BE2C (cell line): ENCODE results near the gene SLC30A3.

Experiments
- DNase-seq: peaks from one replicate; pipeline ENCODE4 v3.0.0-alpha.2; 2020
- H3K27me3 ChIP-seq: fragments of 250-450 bp; sonication (Bioruptor Pico); 2 replicates; pipeline ENCODE4 v1.5.1; 2020; ENCODE audit warnings: mild to moderate bottlenecking
- H3K36me3 ChIP-seq: fragments of 250-450 bp; sonication (Bioruptor Pico); 2 replicates; pipeline ENCODE4 v1.5.1; 2020; ENCODE audit warnings: mild to moderate bottlenecking
- H3K4me1 ChIP-seq: fragments of 250-450 bp; sonication (Bioruptor Pico); 2 replicates; pipeline ENCODE4 v1.5.1; 2020
- H3K4me3 ChIP-seq: 2 replicates; pipeline ENCODE4 v1.5.1; 2011; ENCODE audit warnings: low read depth, low read length
- H3K9me3 ChIP-seq: fragments of 250-450 bp; sonication (Bioruptor Pico); 2 replicates; pipeline ENCODE4 v1.5.1; 2020
- TF ChIP-seq, protein P1 (sequence below): IDR thresholded peaks from 2 replicates; pipeline ENCODE4 v1.5.1; 2012; ENCODE audit warnings: mild to moderate bottlenecking, low read depth, low read length

Gene SLC30A3

DNA sequence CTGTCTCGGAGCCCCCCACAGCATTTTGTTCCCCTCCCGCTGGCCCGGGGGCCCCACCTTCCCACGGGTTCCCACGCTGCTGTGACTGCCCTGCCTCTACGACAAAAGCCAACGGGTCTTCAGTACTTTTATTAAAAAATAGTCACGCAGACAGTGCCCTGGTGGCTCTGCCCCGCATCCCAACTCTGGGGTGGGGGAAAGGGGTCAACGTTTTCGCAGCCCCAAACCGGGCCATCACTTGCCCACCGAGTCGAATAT lies 44.4 kb upstream of the SLC30A3 start:
- Histone ChIP-seq H3K4me1 (peaks cover 10% of the 10 kb centered on the region), H3K27me3 (peaks cover 27% of the 10 kb centered on the region), H3K36me3 (no peaks in the 10 kb centered on the region), H3K4me3 (peak overlapping the region; percentile 54), H3K9me3 (no peaks in the 10 kb centered on the region)
- no peak for DNase-seq
- TF ChIP-seq, protein P1, sequence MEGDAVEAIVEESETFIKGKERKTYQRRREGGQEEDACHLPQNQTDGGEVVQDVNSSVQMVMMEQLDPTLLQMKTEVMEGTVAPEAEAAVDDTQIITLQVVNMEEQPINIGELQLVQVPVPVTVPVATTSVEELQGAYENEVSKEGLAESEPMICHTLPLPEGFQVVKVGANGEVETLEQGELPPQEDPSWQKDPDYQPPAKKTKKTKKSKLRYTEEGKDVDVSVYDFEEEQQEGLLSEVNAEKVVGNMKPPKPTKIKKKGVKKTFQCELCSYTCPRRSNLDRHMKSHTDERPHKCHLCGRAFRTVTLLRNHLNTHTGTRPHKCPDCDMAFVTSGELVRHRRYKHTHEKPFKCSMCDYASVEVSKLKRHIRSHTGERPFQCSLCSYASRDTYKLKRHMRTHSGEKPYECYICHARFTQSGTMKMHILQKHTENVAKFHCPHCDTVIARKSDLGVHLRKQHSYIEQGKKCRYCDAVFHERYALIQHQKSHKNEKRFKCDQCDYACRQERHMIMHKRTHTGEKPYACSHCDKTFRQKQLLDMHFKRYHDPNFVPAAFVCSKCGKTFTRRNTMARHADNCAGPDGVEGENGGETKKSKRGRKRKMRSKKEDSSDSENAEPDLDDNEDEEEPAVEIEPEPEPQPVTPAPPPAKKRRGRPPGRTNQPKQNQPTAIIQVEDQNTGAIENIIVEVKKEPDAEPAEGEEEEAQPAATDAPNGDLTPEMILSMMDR = no peak

DNA sequence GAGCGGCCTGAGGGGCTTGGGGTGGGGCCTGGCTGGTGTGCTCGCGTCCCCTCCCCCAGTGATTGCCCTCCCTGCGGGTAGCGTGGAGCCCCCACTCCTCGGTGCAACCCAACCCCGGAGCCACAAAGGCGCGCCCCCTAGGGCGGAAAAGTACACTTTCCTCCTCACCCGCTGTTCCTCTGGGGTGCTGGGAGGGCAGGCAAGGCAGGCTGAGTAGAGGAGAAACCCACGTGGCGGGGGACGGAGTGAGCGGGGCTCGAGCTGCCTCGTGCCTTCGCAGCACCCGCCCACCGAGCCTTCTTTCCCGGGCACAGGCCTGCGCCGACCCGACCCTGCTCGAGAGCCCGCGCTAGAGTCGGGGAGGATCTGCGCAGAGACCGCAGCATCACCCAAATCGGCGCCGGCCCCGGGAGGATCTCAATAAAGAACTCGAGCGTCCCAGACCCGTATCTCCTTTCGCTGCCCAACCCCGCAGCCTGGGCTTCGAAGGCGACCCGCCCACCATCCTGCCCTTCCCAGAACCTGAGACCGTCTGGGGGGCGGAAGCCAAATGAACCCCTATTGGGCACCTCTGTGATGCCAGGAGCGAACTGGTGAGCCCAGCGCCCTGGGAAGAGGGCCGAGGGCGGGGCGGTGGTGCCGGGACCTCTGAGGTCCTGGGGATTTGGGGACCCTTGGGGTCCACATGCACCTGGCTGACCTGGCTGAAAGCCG lies 43.9 kb upstream of the SLC30A3 start:
- TF ChIP-seq, protein P1 = peak; percentile 5; the same call in 1 of the 2 replicates
- peak overlapping the region; percentile 54 for H3K4me3 ChIP-seq
- H3K4me1 ChIP-seq = peaks cover 10% of the 10 kb centered on the region
- H3K9me3 ChIP-seq = no peaks in the 10 kb centered on the region
- H3K36me3 ChIP-seq = no peaks in the 10 kb centered on the region
- H3K27me3 ChIP-seq = peaks cover 27% of the 10 kb centered on the region
- DNase-seq = peak; percentile 40

DNA sequence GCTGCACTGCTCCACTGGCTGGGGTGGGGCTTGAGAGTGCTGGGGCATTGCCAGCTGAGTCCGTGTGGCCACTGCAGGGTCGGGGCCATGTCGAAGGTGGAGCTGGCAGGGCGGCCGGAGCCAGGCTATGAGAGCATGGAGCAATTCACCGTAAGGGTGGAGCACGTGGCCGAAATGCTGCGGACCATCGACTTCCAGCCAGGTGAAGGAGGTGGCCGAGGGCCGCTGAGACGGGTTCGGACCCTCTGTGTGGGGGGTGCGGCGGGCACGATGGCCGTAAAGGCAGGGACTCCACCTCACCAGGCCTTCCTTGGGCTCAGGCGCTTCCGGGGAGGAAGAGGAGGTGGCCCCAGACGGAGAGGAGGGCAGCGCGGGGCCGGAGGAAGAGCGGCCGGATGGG lies 43.3 kb upstream of the SLC30A3 start:
- TF ChIP-seq, protein P1 = no peak

DNA sequence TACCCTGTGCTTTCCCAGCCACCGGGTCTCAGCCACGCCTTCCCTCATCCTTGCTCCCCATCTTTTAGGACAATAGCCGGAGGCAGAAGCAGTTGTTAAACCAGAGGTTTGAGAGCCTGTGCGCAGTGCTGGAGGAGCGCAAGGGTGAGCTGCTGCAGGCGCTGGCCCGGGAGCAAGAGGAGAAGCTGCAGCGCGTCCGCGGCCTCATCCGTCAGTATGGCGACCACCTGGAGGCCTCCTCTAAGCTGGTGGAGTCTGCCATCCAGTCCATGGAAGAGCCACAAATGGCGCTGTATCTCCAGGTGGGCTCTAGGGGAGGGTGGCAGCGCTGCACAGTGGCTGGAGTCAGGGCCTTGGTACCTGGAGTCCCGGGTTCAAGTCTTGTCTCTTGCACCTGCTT lies 42.7 kb upstream of the SLC30A3 start:
- Histone ChIP-seq H3K4me1 (peaks cover 10% of the 10 kb centered on the region), H3K27me3 (peaks cover 27% of the 10 kb centered on the region), H3K36me3 (no peaks in the 10 kb centered on the region), H3K9me3 (no peaks in the 10 kb centered on the region), H3K4me3 (no peak overlapping the region)
- TF ChIP-seq, protein P1 = no peak
- no peak for DNase-seq

More for the DNA sequence above, 43.3 kb upstream of the SLC30A3 start:
- no peaks in the 10 kb centered on the region for H3K36me3 ChIP-seq
- no peak for DNase-seq
- H3K27me3 ChIP-seq = peaks cover 27% of the 10 kb centered on the region
- H3K9me3 ChIP-seq = no peaks in the 10 kb centered on the region
- no peak overlapping the region for H3K4me3 ChIP-seq
- peaks cover 10% of the 10 kb centered on the region for H3K4me1 ChIP-seq

DNA sequence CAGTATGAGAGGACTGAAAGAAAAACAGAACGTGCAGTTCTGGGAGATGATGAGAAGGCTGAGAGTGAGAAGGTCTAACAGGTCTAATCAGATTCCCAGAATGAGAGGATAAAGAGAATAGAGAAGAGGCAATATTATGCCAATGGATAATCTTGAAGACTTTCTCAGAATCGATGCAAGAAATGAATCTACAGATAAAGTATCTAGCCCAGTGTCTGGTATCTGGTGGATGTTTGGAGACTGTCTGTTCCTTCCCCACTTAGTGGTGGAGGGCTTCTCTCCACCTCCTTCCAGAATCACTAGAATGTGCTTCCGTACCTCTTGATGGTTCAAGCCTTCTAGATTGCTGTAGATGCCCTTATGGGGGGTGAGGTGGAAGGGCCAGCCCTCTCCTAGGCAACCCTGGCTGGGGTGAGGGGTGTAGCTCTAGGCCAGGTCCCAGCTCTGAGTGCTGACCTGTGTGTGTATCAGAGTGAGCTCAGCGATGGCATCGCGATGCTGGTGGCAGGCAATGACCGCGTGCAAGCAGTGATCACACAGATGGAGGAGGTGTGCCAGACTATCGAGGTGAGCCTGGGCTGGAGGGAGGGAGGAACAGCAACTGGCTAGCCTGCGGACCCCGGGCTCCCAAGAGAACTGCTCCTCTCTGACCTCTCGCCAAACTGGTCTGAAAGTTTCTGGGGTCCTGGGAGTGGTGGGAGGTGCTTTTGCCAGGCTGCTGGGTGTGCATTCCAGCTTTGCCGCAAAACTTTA lies 41.8 kb upstream of the SLC30A3 start:
- DNase-seq = no peak
- H3K27me3 ChIP-seq = peaks cover 27% of the 10 kb centered on the region
- H3K9me3 ChIP-seq = no peaks in the 10 kb centered on the region
- H3K4me1 ChIP-seq = peaks cover 10% of the 10 kb centered on the region
- TF ChIP-seq, protein P1 = no peak
- no peaks in the 10 kb centered on the region for H3K36me3 ChIP-seq
- no peak overlapping the region for H3K4me3 ChIP-seq
